K562 (cell line): Measurements from ENCODE around the gene PGAP3. TPM values are rescaled to one million over a fixed set of nuclear protein-coding genes. Genes with fewer than 3 reads are reported as not detected.
A peak's percentile ranks its signal among the peaks of the same experiment; 100 is the strongest.

ENCODE experiments used
- ATAC-seq: fragments of 200-7000 bp; cut with Tn5 transposase; 3 replicates; pipeline ENCODE4 v1.9.1; 2020; ENCODE audit warnings: moderate library complexity
- BruUV-seq: library from RNA; stranded (reverse); fragments of 400-500 nt; replicated peaks from 2 replicates; lab custom pipeline; 2021; lab: Mats Ljungman, UMichigan
- CTCF ChIA-PET: fragments of 300-600 bp; formaldehyde crosslinking; extraction: SDS; loops from one replicate; lab custom pipeline; 2021; ENCODE audit warnings: low intra/inter-chr PET ratio; lab: Yijun Ruan, JAX
- POLR2A ChIA-PET: fragments of 300-600, 350-650 bp; sonication (Branson Sonifier 250); formaldehyde crosslinking; extraction: SDS; loops from one replicate; lab custom pipeline; 2021; ENCODE audit warnings: antibody characterized with exemption, inconsistent platforms; lab: Yijun Ruan, JAX
- DNase-seq, 4 experiments: peaks; one replicate each; pipeline versions ENCODE4 v3.0.0 to v3.0.0-alpha.2; 2011 to 2018; ENCODE audit warnings: low spot score in 3 of 4, mixed read lengths in 3 of 4; ENCODE audit errors: extremely low read depth in 1 of 4
- FAIRE-seq: peaks from 2 replicates; lab custom pipeline; 2011; peaks lifted over from hg19 to GRCh38; lab: Jason Lieb, UNC
- H2AFZ ChIP-seq: 2 replicates; pipeline ENCODE4 v1.6.0; 2011; ENCODE audit warnings: low read depth, low read length, control low read depth, inconsistent platforms
- H3K27ac ChIP-seq: fragments of 200-600 bp; 3 replicates; pipeline ENCODE4 v1.8.0; 2011; ENCODE audit warnings: low read depth, mild to moderate bottlenecking, control low read depth, inconsistent platforms, low read length, moderate library complexity, mixed read lengths; ENCODE audit errors: extremely low read depth
- H3K27me3 ChIP-seq, 2 experiments: fragments of 300-600 bp in 1 of 2; 2 replicates in 1 of 2; 3 replicates in 1 of 2; pipeline versions ENCODE4 v1.6.0 to v1.8.0; 2011; ENCODE audit warnings: inconsistent platforms in 2 of 2, low read length in 2 of 2, mild to moderate bottlenecking in 1 of 2, mixed read lengths in 1 of 2, moderate library complexity in 1 of 2; ENCODE audit not compliant: control insufficient read depth in 2 of 2, insufficient read depth in 2 of 2
- H3K36me3 ChIP-seq: fragments of 300-600 bp; 3 replicates; pipeline ENCODE4 v1.8.0; 2011; ENCODE audit warnings: mild to moderate bottlenecking, low read length, inconsistent platforms; ENCODE audit not compliant: control insufficient read depth, insufficient read depth
- H3K4me1 ChIP-seq, 2 experiments: fragments of 200-600 bp in 1 of 2; replicated peaks in 1 of 2; 2 replicates in 1 of 2; 3 replicates in 1 of 2; pipeline versions ENCODE4 v1.5.1 to v1.8.0; 2011; ENCODE audit warnings: inconsistent platforms in 2 of 2, low read length in 2 of 2, mild to moderate bottlenecking in 1 of 2, mixed read lengths in 1 of 2, moderate library complexity in 1 of 2; ENCODE audit not compliant: control insufficient read depth in 2 of 2, insufficient read depth in 2 of 2
- H3K4me2 ChIP-seq: 2 replicates; pipeline ENCODE4 v1.6.1; 2011; ENCODE audit warnings: low read length, control low read depth, inconsistent platforms, mixed read lengths; ENCODE audit not compliant: insufficient read depth
- H3K4me3 ChIP-seq: fragments of 200-600 bp; sonication (generic), shearing (Covaris generic); 2 replicates; pipeline ENCODE4 v1.5.1; 2016; ENCODE audit warnings: control low read depth, inconsistent platforms
- H3K79me2 ChIP-seq: fragments of 200-600 bp; 3 replicates; pipeline ENCODE4 v1.8.0; 2011; ENCODE audit warnings: low read length, inconsistent platforms; ENCODE audit not compliant: control insufficient read depth, insufficient read depth
- H3K9ac ChIP-seq, 2 experiments: 2 replicates each; pipeline versions ENCODE4 v1.6.0 to v1.6.1; 2011; ENCODE audit warnings: low read depth in 2 of 2, low read length in 2 of 2, control low read depth in 1 of 2, inconsistent platforms in 1 of 2, mild to moderate bottlenecking in 1 of 2, mixed read lengths in 1 of 2; ENCODE audit not compliant: insufficient read depth in 1 of 2
- H3K9me1 ChIP-seq: one replicate; pipeline ENCODE4 v1.6.0; 2011; ENCODE audit warnings: inconsistent platforms, mild to moderate bottlenecking, low read length, moderate library complexity; ENCODE audit not compliant: control insufficient read depth, insufficient read depth
- H3K9me3 ChIP-seq: replicated peaks from 2 replicates; pipeline ENCODE4 v1.5.1; 2011; ENCODE audit warnings: low read depth, low read length, inconsistent platforms; ENCODE audit not compliant: control insufficient read depth, insufficient read depth
- H4K20me1 ChIP-seq: replicated peaks from 2 replicates; pipeline ENCODE4 v1.6.1; 2011; ENCODE audit warnings: low read length, inconsistent platforms, mixed read lengths; ENCODE audit not compliant: control insufficient read depth, insufficient read depth
- CAMTA2 ChIP-seq: fragments of 250-450 bp; sonication (Bioruptor Pico); conservative IDR thresholded peaks from 2 replicates; pipeline ENCODE4 v1.5.1; 2022
- ELF1 ChIP-seq: fragments of 200-800 bp; sonication (Bioruptor generic); IDR thresholded peaks from 2 replicates; pipeline ENCODE4 v1.6.1; 2016; ENCODE audit warnings: missing genetic modification characterization, missing compliant biosample characterization
- GABPB1 ChIP-seq: sonication (generic); formaldehyde crosslinking; IDR thresholded peaks from 2 replicates; pipeline ENCODE4 v1.8.0; 2022; ENCODE audit warnings: mild to moderate bottlenecking, missing genetic modification reagents
- HNRNPL ChIP-seq: fragments of 200-400 bp; formaldehyde crosslinking; IDR thresholded peaks from 2 replicates; pipeline ENCODE4 v1.6.1; 2017; ENCODE audit warnings: low read depth, mild to moderate bottlenecking, low read length
- TCF3 ChIP-seq: sonication (generic); formaldehyde crosslinking; IDR thresholded peaks from 2 replicates; pipeline ENCODE4 v1.4.0; 2020; ENCODE audit warnings: mild to moderate bottlenecking, missing genetic modification reagents
- ZFP1 ChIP-seq: fragments of 450-650 bp; formaldehyde crosslinking; IDR thresholded peaks from 2 replicates; pipeline ENCODE4 v1.4.0; 2020; ENCODE audit warnings: mild to moderate bottlenecking, mixed read lengths
- ZNF184 ChIP-seq: sonication (generic); formaldehyde crosslinking; IDR thresholded peaks from 2 replicates; pipeline ENCODE4 v1.5.0; 2020; ENCODE audit warnings: missing genetic modification reagents
- ZNF197 ChIP-seq: fragments of 200-800 bp; sonication (Bioruptor generic); IDR thresholded peaks from 2 replicates; pipeline ENCODE4 v1.6.1; 2016; ENCODE audit warnings: low read depth, missing genetic modification characterization, missing compliant biosample characterization
- WGBS: fragments of 100-300 bp; shearing (Covaris generic); methylation state at CpG from one replicate; pipeline ENCODE4 v1.1.6; 2016; ENCODE audit warnings: low coverage, mixed read lengths; ENCODE audit not compliant: insufficient coverage; ENCODE audit errors: missing lambda C conversion rate; 5-methylcytosine and 5-hydroxymethylcytosine counted together
- in situ Hi-C: fragments of 300-500 bp; cut with MboI; formaldehyde crosslinking; loops from 4 replicates; pipeline ENCODE4 v1.15.0; 2018; ENCODE audit warnings: inconsistent platforms, mixed read lengths
- intact Hi-C: fragments of 100-400 bp; cut with micrococcal nuclease; formaldehyde crosslinking; loops from 2 replicates; pipeline ENCODE4 v1.14.2; 2022
- polyA plus RNA-seq, 8 experiments: library from polyadenylated mRNA; depleted of rRNA in 4 of 8; stranded (reverse) in 5 of 8; unstranded in 3 of 8; fragments of >200 nt; fragmentation: Nextera tagmentation in 2 of 8; fragmentation: Illumina TruSeq in 1 of 8; extraction: Ambion mirVana in 2 of 8; extraction: Trizol in 1 of 8; gene quantifications; 2 replicates each; pipeline versions ENCODE4 v1.2.1 to v1.2.3, GENCODE V29; 2011 to 2014; ENCODE audit warnings: inconsistent platforms in 1 of 8, missing spikeins in 1 of 8
- total RNA-seq, 7 experiments: library from RNA; depleted of rRNA in 6 of 7; stranded (reverse); fragments of >200 nt in 6 of 7; fragmentation: Illumina TruSeq in 2 of 7; extraction: Trizol in 2 of 7; gene quantifications; 2 replicates each; pipeline versions ENCODE4 v1.2.1 to v1.2.3, GENCODE V29; 2011 to 2021; ENCODE audit warnings: low replicate concordance in 1 of 7
- TF ChIP-seq, protein P1 (sequence below): sonication (generic); formaldehyde crosslinking; IDR thresholded peaks from 2 replicates; pipeline ENCODE4 v1.8.0; 2023; ENCODE audit warnings: mild to moderate bottlenecking, missing genetic modification reagents
- TF ChIP-seq, protein P2 (sequence below): fragments of 450-650 bp; IDR thresholded peaks from 2 replicates; pipeline ENCODE4 v1.6.1; 2016; ENCODE audit warnings: borderline replicate concordance
- TF ChIP-seq, protein P3 (sequence below), 3 experiments: IDR thresholded peaks in 2 of 3; conservative IDR thresholded peaks in 1 of 3; 2 replicates each; pipeline ENCODE4 v1.5.1; 2011 to 2012; ENCODE audit warnings: low read length in 3 of 3, mild to moderate bottlenecking in 3 of 3, control low read depth in 2 of 3, improper control_type of control experiment in 1 of 3, inconsistent platforms in 1 of 3, low read depth in 1 of 3, mixed read lengths in 1 of 3, moderate library complexity in 1 of 3; ENCODE audit not compliant: insufficient read depth in 2 of 3
- TF ChIP-seq, protein P4 (sequence below), 2 experiments: fragments of 200-800 bp in 1 of 2; sonication (Bioruptor generic) in 1 of 2; sonication (generic) in 1 of 2; formaldehyde crosslinking in 1 of 2; IDR thresholded peaks in 1 of 2; conservative IDR thresholded peaks in 1 of 2; 2 replicates each; pipeline versions ENCODE4 v1.5.0 to v1.6.1; 2016 to 2020; ENCODE audit warnings: missing compliant biosample characterization in 1 of 2, missing genetic modification characterization in 1 of 2, missing genetic modification reagents in 1 of 2
- TF ChIP-seq, protein P5 (sequence below): sonication (generic); formaldehyde crosslinking; IDR thresholded peaks from 2 replicates; pipeline ENCODE4 v1.8.1; 2023; ENCODE audit warnings: mild to moderate bottlenecking, missing genetic modification reagents

Gene PGAP3
- total and polyA plus RNA-seq, 9 of the 15 experiments (the other 6 are each of a cell fraction or from before 2014, with no cell fraction given), result 0.38 to 9.4 (median 4.5) TPM

DNA sequence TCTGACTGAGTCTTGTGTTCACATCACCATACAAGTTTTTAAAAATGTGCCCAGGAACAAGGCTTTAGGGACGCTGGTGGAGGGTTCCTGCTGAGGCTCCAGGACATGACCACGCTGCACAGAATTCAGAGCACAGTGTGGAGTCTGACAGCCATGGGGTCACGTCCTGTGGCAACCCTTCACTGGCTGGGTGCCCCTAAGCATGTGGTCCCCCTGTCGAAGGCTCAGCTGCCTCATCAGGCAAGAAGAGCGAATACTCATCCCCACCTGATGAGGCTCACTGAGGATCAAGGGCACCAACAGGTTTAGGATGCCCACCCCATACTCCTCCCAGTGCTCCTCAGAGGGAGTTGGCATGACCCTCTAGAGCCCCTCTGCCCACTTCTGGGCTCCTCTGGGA, 13.7 kb downstream of the PGAP3 start:
- Histone ChIP-seq H3K4me3 (no peak overlapping the region), H3K4me1 (peaks cover 29 to 78% of the 10 kb centered on the region in 2 experiments; a peak in 4 of 5 replicates), H3K9ac (peak overlapping the region in 1 of 2 experiments; percentile 88; a peak in 1 of 4 replicates), H3K9me3 (no peaks in the 10 kb centered on the region), H2AFZ (no peak overlapping the region), H3K4me2 (no peak overlapping the region), H4K20me1 (no peaks in the 10 kb centered on the region; the same call in 1 of the 2 replicates), H3K27me3 (no peaks in the 10 kb centered on the region), H3K79me2 (peaks cover 5% of the 10 kb centered on the region; the same call in 1 of the 3 replicates), H3K27ac (no peak overlapping the region), H3K9me1 (no peaks in the 10 kb centered on the region), H3K36me3 (peaks cover 7% of the 10 kb centered on the region; the same call in 2 of the 3 replicates)
- 74% methylated on average over 5 of the region's 5 CpGs for WGBS
- FAIRE-seq (no peak), ATAC-seq (no peak), DNase-seq (no peak)
- in situ Hi-C loops, result loop anchor here (5.0 kb wide), 1 partner anchor 52 kb away; no protein-coding TSS in a partner anchor
- ChIA-PET CTCF (interaction anchor here (8.3 kb wide), 1 partner anchor 52 kb away, joined by 131 read pairs; no protein-coding TSS in a partner anchor), POLR2A (interaction anchor here (1.0 kb wide), 1 partner anchor 41 kb away, joined by 3 read pairs; no protein-coding TSS in a partner anchor)
- no TSS peak for BruUV-seq
- intact Hi-C loops, result loop anchor here (5.0 kb wide), 1 partner anchor 78 kb away; no protein-coding TSS in a partner anchor
- TF ChIP-seq ZNF184 (CRISPR knock-in tag), result no peak
- TF ChIP-seq, protein P1, sequence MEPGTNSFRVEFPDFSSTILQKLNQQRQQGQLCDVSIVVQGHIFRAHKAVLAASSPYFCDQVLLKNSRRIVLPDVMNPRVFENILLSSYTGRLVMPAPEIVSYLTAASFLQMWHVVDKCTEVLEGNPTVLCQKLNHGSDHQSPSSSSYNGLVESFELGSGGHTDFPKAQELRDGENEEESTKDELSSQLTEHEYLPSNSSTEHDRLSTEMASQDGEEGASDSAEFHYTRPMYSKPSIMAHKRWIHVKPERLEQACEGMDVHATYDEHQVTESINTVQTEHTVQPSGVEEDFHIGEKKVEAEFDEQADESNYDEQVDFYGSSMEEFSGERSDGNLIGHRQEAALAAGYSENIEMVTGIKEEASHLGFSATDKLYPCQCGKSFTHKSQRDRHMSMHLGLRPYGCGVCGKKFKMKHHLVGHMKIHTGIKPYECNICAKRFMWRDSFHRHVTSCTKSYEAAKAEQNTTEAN (CRISPR knock-in tag), result no peak
- TF ChIP-seq ZFP1 (CRISPR knock-in tag), result no peak
- TF ChIP-seq, protein P2, sequence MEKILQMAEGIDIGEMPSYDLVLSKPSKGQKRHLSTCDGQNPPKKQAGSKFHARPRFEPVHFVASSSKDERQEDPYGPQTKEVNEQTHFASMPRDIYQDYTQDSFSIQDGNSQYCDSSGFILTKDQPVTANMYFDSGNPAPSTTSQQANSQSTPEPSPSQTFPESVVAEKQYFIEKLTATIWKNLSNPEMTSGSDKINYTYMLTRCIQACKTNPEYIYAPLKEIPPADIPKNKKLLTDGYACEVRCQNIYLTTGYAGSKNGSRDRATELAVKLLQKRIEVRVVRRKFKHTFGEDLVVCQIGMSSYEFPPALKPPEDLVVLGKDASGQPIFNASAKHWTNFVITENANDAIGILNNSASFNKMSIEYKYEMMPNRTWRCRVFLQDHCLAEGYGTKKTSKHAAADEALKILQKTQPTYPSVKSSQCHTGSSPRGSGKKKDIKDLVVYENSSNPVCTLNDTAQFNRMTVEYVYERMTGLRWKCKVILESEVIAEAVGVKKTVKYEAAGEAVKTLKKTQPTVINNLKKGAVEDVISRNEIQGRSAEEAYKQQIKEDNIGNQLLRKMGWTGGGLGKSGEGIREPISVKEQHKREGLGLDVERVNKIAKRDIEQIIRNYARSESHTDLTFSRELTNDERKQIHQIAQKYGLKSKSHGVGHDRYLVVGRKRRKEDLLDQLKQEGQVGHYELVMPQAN, result no peak
- no peak for TF ChIP-seq ELF1 (tag)
- no peak for TF ChIP-seq ZNF197 (CRISPR knock-in tag)
- TF ChIP-seq CAMTA2 (CRISPR knock-in tag), result no peak
- no peak for TF ChIP-seq TCF3 (CRISPR knock-in tag)
- no peak for TF ChIP-seq HNRNPL
- TF ChIP-seq, protein P3, sequence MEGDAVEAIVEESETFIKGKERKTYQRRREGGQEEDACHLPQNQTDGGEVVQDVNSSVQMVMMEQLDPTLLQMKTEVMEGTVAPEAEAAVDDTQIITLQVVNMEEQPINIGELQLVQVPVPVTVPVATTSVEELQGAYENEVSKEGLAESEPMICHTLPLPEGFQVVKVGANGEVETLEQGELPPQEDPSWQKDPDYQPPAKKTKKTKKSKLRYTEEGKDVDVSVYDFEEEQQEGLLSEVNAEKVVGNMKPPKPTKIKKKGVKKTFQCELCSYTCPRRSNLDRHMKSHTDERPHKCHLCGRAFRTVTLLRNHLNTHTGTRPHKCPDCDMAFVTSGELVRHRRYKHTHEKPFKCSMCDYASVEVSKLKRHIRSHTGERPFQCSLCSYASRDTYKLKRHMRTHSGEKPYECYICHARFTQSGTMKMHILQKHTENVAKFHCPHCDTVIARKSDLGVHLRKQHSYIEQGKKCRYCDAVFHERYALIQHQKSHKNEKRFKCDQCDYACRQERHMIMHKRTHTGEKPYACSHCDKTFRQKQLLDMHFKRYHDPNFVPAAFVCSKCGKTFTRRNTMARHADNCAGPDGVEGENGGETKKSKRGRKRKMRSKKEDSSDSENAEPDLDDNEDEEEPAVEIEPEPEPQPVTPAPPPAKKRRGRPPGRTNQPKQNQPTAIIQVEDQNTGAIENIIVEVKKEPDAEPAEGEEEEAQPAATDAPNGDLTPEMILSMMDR (IDR thresholded peaks at IDR 0.05 in 2 of 3, conservative IDR thresholded peaks at IDR 0.05 in 1 of 3; ENCODE audit: insufficient read depth in 2 of 3, low read depth in 1 of 3, low read length in 3 of 3), result no peak
- TF ChIP-seq, protein P4, sequence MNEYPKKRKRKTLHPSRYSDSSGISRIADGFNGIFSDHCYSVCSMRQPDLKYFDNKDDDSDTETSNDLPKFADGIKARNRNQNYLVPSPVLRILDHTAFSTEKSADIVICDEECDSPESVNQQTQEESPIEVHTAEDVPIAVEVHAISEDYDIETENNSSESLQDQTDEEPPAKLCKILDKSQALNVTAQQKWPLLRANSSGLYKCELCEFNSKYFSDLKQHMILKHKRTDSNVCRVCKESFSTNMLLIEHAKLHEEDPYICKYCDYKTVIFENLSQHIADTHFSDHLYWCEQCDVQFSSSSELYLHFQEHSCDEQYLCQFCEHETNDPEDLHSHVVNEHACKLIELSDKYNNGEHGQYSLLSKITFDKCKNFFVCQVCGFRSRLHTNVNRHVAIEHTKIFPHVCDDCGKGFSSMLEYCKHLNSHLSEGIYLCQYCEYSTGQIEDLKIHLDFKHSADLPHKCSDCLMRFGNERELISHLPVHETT (CRISPR knock-in tag; conservative IDR thresholded peaks at IDR 0.05 in 1 of 2, IDR thresholded peaks at IDR 0.05 in 1 of 2), result no peak
- no peak for TF ChIP-seq GABPB1 (CRISPR knock-in tag)
- TF ChIP-seq, protein P5, sequence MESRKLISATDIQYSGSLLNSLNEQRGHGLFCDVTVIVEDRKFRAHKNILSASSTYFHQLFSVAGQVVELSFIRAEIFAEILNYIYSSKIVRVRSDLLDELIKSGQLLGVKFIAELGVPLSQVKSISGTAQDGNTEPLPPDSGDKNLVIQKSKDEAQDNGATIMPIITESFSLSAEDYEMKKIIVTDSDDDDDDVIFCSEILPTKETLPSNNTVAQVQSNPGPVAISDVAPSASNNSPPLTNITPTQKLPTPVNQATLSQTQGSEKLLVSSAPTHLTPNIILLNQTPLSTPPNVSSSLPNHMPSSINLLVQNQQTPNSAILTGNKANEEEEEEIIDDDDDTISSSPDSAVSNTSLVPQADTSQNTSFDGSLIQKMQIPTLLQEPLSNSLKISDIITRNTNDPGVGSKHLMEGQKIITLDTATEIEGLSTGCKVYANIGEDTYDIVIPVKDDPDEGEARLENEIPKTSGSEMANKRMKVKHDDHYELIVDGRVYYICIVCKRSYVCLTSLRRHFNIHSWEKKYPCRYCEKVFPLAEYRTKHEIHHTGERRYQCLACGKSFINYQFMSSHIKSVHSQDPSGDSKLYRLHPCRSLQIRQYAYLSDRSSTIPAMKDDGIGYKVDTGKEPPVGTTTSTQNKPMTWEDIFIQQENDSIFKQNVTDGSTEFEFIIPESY (CRISPR knock-in tag), result no peak
